SK-N-SH (cell line): ENCODE measurements around the gene UNK. TPM values are rescaled to one million over a fixed set of nuclear protein-coding genes. Genes with fewer than 3 reads are reported as not detected.

ENCODE experiments used
- CTCF ChIA-PET: fragments of 300-600, 350-600 bp; formaldehyde crosslinking; extraction: SDS; loops from one replicate; lab custom pipeline; 2021; lab: Yijun Ruan, JAX
- POLR2A ChIA-PET: fragments of 350-600 bp; sonication (Branson Sonifier 250); formaldehyde crosslinking; extraction: SDS; loops from one replicate; lab custom pipeline; 2020; ENCODE audit warnings: antibody characterized with exemption, inconsistent platforms; lab: Yijun Ruan, JAX
- DNase-seq: peaks from one replicate; pipeline ENCODE4 v3.0.0; 2012
- H2AFZ ChIP-seq: fragments of 200-600 bp; sonication (generic); 2 replicates; pipeline ENCODE4 v1.8.1; 2016; ENCODE audit warnings: antibody characterized with exemption, mild to moderate bottlenecking, low read depth
- H3F3A ChIP-seq: fragments of 200-600 bp; sonication (generic); replicated peaks from 2 replicates; pipeline ENCODE3; 2016; ENCODE audit warnings: antibody characterized with exemption, mild to moderate bottlenecking; ENCODE audit not compliant: insufficient read depth
- H3K27ac ChIP-seq, 2 experiments: fragments of 200-500 bp in 1 of 2; fragments of 200-600 bp in 1 of 2; sonication (Bioruptor generic) in 1 of 2; sonication (generic), shearing (Covaris generic) in 1 of 2; 2 replicates each; pipeline versions ENCODE4 v1.5.1 to v1.6.1; 2014 to 2016; ENCODE audit warnings: low read depth in 2 of 2, inconsistent platforms in 1 of 2, low read length in 1 of 2, mild to moderate bottlenecking in 1 of 2, mixed read lengths in 1 of 2
- H3K27me3 ChIP-seq: fragments of 200-600 bp; sonication (generic), shearing (Covaris generic); 2 replicates; pipeline ENCODE4 v1.6.1; 2016; ENCODE audit warnings: mixed run types; ENCODE audit not compliant: insufficient read depth
- H3K36me3 ChIP-seq, 2 experiments: fragments of 200-500 bp in 1 of 2; fragments of 200-600 bp in 1 of 2; sonication (Bioruptor generic) in 1 of 2; sonication (generic) in 1 of 2; replicated peaks in 1 of 2; 2 replicates each; pipeline versions ENCODE3 to v1.5.1; 2014 to 2016; ENCODE audit warnings: low read length in 1 of 2, mild to moderate bottlenecking in 1 of 2; ENCODE audit not compliant: insufficient read depth in 2 of 2, control insufficient read depth in 1 of 2
- H3K4me1 ChIP-seq, 2 experiments: fragments of 200-500 bp in 1 of 2; fragments of 200-600 bp in 1 of 2; sonication (Bioruptor generic) in 1 of 2; sonication (generic), shearing (Covaris generic) in 1 of 2; 2 replicates each; pipeline versions ENCODE4 v1.5.1 to v1.6.1; 2014 to 2016; ENCODE audit warnings: low read depth in 1 of 2, low read length in 1 of 2, mixed run types in 1 of 2; ENCODE audit not compliant: insufficient read depth in 2 of 2, control insufficient read depth in 1 of 2
- H3K4me2 ChIP-seq: fragments of 200-600 bp; sonication (generic), shearing (Covaris generic); 2 replicates; pipeline ENCODE4 v1.6.1; 2017; ENCODE audit warnings: mixed run types
- H3K4me3 ChIP-seq, 2 experiments: fragments of 200-500 bp in 1 of 2; fragments of 200-600 bp in 1 of 2; sonication (Bioruptor generic) in 1 of 2; sonication (generic), shearing (Covaris generic) in 1 of 2; 2 replicates each; pipeline versions ENCODE4 v1.5.1 to v1.8.1; 2014 to 2016; ENCODE audit warnings: low read depth in 2 of 2, inconsistent platforms in 1 of 2, low read length in 1 of 2, mild to moderate bottlenecking in 1 of 2, mixed read lengths in 1 of 2, moderate library complexity in 1 of 2
- H3K79me2 ChIP-seq: fragments of 200-600 bp; sonication (generic); 2 replicates; pipeline ENCODE4 v1.8.1; 2017; ENCODE audit warnings: mild to moderate bottlenecking; ENCODE audit not compliant: insufficient read depth
- H3K9ac ChIP-seq: fragments of 200-600 bp; sonication (generic); 2 replicates; pipeline ENCODE4 v1.6.1; 2017; ENCODE audit warnings: mixed run types
- H3K9me2 ChIP-seq: fragments of 200-600 bp; sonication (generic); 2 replicates; pipeline ENCODE4 v1.6.1; 2017; ENCODE audit warnings: mixed run types
- H3K9me3 ChIP-seq: fragments of 200-600 bp; sonication (generic); 2 replicates; pipeline ENCODE4 v1.6.1; 2017; ENCODE audit warnings: mixed run types, mild to moderate bottlenecking, moderate library complexity
- H4K20me1 ChIP-seq: fragments of 200-600 bp; sonication (generic); 2 replicates; pipeline ENCODE4 v1.6.1; 2017; ENCODE audit warnings: mild to moderate bottlenecking, mixed run types; ENCODE audit not compliant: insufficient read depth
- EZH2phosphoT487 ChIP-seq: fragments of 200-600 bp; sonication (generic); IDR thresholded peaks from 2 replicates; pipeline ENCODE4 v1.6.1; 2017; ENCODE audit warnings: low read depth, mixed run types, mild to moderate bottlenecking, antibody characterized with exemption, moderate library complexity, borderline replicate concordance
- FOXM1 ChIP-seq: IDR thresholded peaks from 2 replicates; pipeline ENCODE4 v1.4.0; 2012; ENCODE audit warnings: low read depth, mild to moderate bottlenecking
- GABPA ChIP-seq: IDR thresholded peaks from 2 replicates; pipeline ENCODE4 v1.4.0; 2012; ENCODE audit warnings: low read depth, mild to moderate bottlenecking
- GATA2 ChIP-seq: sonication (generic); formaldehyde crosslinking; IDR thresholded peaks from 2 replicates; pipeline ENCODE4 v1.5.0; 2020; ENCODE audit warnings: mild to moderate bottlenecking, missing genetic modification reagents
- IRF3 ChIP-seq: fragments of 150-350 bp; IDR thresholded peaks from 2 replicates; pipeline ENCODE4 v1.6.1; 2016; ENCODE audit warnings: mild to moderate bottlenecking, low read depth, low read length
- JUND ChIP-seq: IDR thresholded peaks from 2 replicates; pipeline ENCODE4 v1.4.0; 2012
- MEF2A ChIP-seq: IDR thresholded peaks from 2 replicates; pipeline ENCODE4 v1.4.0; 2012; ENCODE audit warnings: low read depth, borderline replicate concordance
- MXI1 ChIP-seq: IDR thresholded peaks from 2 replicates; pipeline ENCODE4 v1.6.1; 2012; ENCODE audit warnings: mild to moderate bottlenecking, low read depth, low read length, improper control_type of control experiment
- NRF1 ChIP-seq: IDR thresholded peaks from 2 replicates; pipeline ENCODE4 v1.6.1; 2012; ENCODE audit warnings: low read depth, mild to moderate bottlenecking, low read length
- POLR2AphosphoS5 ChIP-seq: IDR thresholded peaks from 2 replicates; pipeline ENCODE4 v1.6.1; 2012; ENCODE audit warnings: low read depth, low read length
- RAD21 ChIP-seq: IDR thresholded peaks from 2 replicates; pipeline ENCODE4 v1.6.1; 2012; ENCODE audit warnings: mild to moderate bottlenecking, low read length
- RCOR1 ChIP-seq: fragments of 150-350 bp; IDR thresholded peaks from 2 replicates; pipeline ENCODE4 v1.6.1; 2017; ENCODE audit warnings: antibody characterized with exemption, low read length
- RFX5 ChIP-seq: IDR thresholded peaks from 2 replicates; pipeline ENCODE4 v1.6.1; 2012; ENCODE audit warnings: mild to moderate bottlenecking, improper control_type of control experiment, low read length
- RXRA ChIP-seq: IDR thresholded peaks from 2 replicates; pipeline ENCODE4 v1.4.0; 2012; ENCODE audit warnings: low read depth, mild to moderate bottlenecking, borderline replicate concordance
- SIN3A ChIP-seq: IDR thresholded peaks from 2 replicates; pipeline ENCODE4 v1.6.1; 2012; ENCODE audit warnings: low read depth, mild to moderate bottlenecking, low read length, moderate library complexity, borderline replicate concordance
- TAF1 ChIP-seq: IDR thresholded peaks from 2 replicates; pipeline ENCODE4 v1.6.1; 2012; ENCODE audit warnings: low read depth, mild to moderate bottlenecking, low read length, moderate library complexity, borderline replicate concordance
- USF2 ChIP-seq: fragments of 150-350 bp; IDR thresholded peaks from 2 replicates; pipeline ENCODE4 v1.6.1; 2017; ENCODE audit warnings: antibody characterized with exemption, low read length, low read depth, borderline replicate concordance
- YY1 ChIP-seq: IDR thresholded peaks from 2 replicates; pipeline ENCODE4 v1.4.0; 2012; ENCODE audit warnings: low read depth, mild to moderate bottlenecking
- WGBS: methylation state at CpG from one replicate; pipeline ENCODE4 v1.1.6; 2017; ENCODE audit warnings: low lambda C conversion rate; 5-methylcytosine and 5-hydroxymethylcytosine counted together
- polyA plus RNA-seq, 3 experiments: library from polyadenylated mRNA; depleted of rRNA; stranded (reverse); fragments of >200 nt; gene quantifications; 2 replicates each; pipeline ENCODE4 v1.2.3, GENCODE V29; 2012

UNK gene
- polyA plus RNA-seq, 1 of the 3 experiments (the other 2 are of a cell fraction): 24.8 TPM

- TF ChIP-seq NRF1 (no peak), YY1 (no peak), RXRA (no peak), TAF1 (no peak), GATA2 (no peak), FOXM1 (no peak), MEF2A (no peak), SIN3A (peak; percentile 75; the same call in 1 of the 2 replicates), RFX5 (no peak), EZH2phosphoT487 (no peak), JUND (no peak), USF2 (peak; percentile 88), RCOR1 (no peak)
Observed at GRCh38 chr17:75753514-75754377, 30.9 kb upstream of the UNK start (continued).

DNA sequence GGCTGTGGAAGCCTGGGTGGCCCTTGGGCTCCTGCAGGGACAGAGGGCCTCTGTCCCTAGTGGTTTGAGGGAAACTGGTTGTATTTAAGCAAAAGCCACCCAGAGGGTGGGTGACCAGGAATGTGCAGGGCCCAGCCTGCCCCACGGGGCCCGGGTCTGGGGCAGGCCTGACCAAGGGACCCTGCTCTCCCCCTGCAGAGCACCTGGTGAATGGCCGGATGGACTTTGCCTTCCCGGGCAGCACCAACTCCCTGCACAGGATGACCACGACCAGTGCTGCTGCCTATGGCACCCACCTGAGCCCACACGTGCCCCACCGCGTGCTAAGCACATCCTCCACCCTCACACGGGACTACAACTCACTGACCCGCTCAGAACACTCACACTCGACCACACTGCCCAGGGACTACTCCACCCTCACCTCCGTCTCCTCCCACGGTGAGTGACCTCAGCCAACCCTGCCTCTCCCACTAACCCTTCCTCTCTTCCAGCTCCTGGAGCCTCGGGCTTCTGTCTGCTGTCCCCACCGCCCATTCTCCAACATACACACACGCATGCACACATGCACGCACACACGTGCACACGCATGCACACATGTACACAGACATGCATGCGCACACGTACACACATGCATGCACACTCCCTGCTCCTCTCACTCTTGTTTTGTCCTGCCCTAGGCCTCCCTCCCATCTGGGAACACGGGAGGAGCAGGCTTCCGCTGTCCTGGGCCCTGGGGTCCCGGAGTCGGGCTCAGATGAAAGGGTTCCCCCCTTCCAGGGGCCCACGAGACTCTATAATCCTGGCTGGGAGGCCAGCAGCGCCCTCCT is 30.0 kb upstream of the UNK start:
- H3K9ac ChIP-seq: no peak overlapping the region
- H3K27ac ChIP-seq: peak overlapping the region in 1 of 2 experiments; percentile 35; a peak in 1 of 4 replicates

More for the DNA sequence above, 30.0 kb upstream of the UNK start:
- no peaks in the 10 kb centered on the region for H4K20me1 ChIP-seq
- no peaks in the 10 kb centered on the region for H3K9me3 ChIP-seq
- H3K36me3 ChIP-seq: no peaks in the 10 kb centered on the region
- no peaks in the 10 kb centered on the region for H3K27me3 ChIP-seq
- H3K9me2 ChIP-seq: no peaks in the 10 kb centered on the region
- H3K4me1 ChIP-seq: peaks cover 0 to 37% of the 10 kb centered on the region in 2 experiments; a peak in 1 of 4 replicates
- no peaks in the 10 kb centered on the region for H3K79me2 ChIP-seq
- H2AFZ ChIP-seq: peak overlapping the region; percentile 93
- H3K4me3 ChIP-seq: no peak overlapping the region
- ChIA-PET POLR2A (interaction anchor here (1.1 to 4.2 kb wide), 8 partner anchors 8 to 89 kb away, joined by 3 to 52 read pairs (median 10); partner anchors contain the start of genes GALK1, UNC13D and UNK), CTCF (interaction anchor here (0.8 to 31.4 kb wide), 46 partner anchors 9 to 332 kb away, joined by 3 to 1370 read pairs (median 8); partner anchors contain the start of genes GALK1, MRPL38, RECQL5 and SAP30BP)
- no peak for DNase-seq
- H3K4me2 ChIP-seq: peak overlapping the region; percentile 85
- TF ChIP-seq MEF2A (no peak), SIN3A (no peak), GABPA (no peak), RAD21 (no peak), IRF3 (no peak), RFX5 (no peak), GATA2 (no peak), POLR2AphosphoS5 (no peak), RCOR1 (no peak), MXI1 (no peak)
- H3F3A ChIP-seq: peaks cover 8% of the 10 kb centered on the region
- 90% methylated on average over 24 of the region's 27 CpGs for WGBS
